ENCODE results near the gene COX7A2.
A peak's percentile ranks its signal among the peaks of the same experiment; 100 is the strongest.

The COX7A2 gene

DNA sequence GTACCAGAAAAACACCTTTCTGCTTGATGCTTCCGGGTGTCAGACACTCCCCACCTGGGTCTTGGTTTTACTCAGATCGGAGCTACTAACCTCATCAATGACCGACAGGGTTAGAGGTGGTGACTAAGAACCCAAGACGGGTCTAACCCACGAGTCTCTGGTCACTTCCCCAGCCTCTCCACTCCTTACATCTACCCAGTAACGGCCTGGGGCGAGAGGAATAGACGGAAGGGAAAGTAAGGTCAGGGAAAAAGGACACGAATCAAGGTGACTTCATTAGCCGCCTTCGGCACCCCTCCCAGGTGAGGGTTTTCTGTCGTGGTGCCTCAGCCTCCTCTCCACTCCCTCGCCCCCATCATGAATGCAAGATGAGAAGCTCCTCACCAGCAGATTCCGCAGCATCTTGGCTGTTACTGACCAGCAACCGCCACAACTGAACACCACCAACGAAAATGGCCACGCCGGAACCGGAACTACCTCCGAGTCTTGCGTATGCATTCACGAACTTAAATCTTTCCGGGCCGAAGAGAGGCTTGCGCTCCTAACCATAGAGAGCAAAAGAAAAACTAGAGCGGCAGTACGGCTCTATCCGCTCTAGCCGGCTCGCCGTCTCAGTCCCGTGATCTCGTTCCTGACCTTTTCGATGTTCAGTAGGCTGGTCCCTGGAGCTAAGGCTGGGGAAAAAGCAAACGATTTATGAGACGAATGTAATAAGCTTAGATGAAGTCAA, at the start of gene COX7A2:
COX7A2 (minus strand) TSS at position 469 of the 730 bp plus-strand sequence; CDS start at position 402, 67 bp downstream.
- peak; percentile 95 for DNase-seq

DNA sequence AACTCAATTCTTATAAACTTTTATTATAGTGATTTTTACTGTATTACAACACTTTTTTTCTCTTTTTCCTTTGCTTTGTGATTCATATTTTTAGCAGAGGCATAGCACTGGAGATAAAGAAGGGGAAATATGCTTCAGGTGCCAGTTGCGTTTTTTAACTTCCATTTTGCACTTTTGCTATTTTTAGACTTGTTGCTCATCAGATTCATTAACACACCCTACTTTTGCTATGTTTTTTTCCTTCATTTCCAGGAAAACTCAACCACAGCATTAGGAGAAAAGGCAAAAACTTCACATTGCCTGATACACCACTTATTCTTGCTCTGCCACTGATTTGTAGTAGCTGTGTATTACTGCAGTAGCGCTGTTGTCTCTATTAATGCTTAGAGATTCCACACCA, 49.0 kb upstream of the COX7A2 start:
- no peak for DNase-seq

DNA sequence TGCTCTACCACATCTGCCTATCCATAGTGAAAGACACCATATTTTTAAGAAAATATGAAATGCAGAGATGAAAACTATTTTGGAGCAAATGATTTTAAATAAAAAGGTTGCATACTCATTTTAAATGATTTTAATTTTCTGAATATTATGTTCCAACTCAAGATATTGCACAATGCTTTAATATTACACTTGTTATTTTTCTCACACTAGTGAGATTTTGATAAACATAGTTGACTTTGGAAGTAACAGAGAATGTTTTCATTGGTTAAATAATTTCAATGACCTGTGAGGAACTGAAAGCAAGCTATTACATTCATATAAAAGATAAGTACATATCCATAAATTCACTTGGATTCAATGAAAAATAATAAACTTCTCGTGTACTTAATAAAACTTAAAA, 48.1 kb upstream of the COX7A2 start:
- DNase-seq: no peak

GRCh38 chr6:75291331-75291730, 47.7 kb upstream of the COX7A2 start:
- DNase-seq: no peak

DNA sequence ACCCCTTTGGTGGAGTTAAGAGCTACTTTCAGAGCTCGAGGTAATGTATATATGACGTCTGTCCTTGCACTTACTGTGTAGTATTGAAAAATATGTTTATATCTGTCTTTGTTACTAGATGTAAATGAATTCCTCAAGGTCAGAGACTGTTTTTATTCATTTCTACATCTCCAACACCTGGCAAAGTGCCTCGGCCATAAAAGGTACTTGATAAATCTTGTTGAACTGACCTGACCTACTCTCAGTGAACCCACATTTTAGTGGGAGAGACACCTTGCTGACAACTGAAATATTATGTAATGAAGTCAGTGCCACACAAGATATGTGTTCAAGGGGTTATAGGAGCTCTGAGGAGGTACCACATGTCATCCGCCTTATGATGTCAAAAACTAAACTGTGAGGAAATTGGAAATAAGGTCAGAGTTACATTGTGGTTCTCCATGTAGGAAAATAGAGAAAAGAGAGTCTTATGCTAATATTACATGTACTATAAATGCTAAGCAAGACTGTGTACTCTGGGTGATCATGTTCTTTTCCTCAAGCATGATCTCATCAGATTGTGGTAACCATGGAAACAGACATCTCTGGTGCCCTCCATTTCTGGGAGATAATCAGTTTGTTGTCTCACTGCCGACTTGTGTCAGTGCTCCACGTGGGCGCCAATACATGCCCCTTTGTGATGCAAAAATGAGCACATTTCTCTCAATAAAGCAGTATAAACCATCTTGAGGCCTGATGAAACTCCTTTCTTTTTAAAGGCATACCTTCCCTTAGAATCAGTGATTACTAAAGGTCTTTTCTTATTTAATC, 46.7 kb upstream of the COX7A2 start:
- no peak for DNase-seq

DNA sequence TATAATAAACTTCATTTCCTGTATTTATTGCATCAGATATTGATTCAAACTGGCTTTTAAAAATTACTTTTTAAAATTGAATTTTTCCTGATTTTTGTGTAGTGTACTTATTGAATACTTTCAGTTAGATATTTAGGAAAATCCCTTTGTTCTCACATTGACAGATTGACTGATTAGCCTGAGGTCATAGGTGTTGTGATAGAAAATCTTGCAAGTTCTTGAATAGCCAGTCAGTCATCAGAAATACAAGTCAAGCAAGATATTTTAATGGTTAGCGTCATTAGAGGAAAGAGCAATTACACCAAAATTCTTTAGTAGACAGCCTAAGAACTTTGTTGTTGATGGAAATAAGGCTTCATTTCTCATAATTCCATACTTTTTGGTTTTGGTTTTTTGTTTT, 44.4 kb upstream of the COX7A2 start:
- no peak for DNase-seq

GRCh38 chr6:75287424-75287823, 43.8 kb upstream of the COX7A2 start:
- no peak for DNase-seq

GRCh38 chr6:75286955-75287354, 43.4 kb upstream of the COX7A2 start:
- no peak for DNase-seq

DNA sequence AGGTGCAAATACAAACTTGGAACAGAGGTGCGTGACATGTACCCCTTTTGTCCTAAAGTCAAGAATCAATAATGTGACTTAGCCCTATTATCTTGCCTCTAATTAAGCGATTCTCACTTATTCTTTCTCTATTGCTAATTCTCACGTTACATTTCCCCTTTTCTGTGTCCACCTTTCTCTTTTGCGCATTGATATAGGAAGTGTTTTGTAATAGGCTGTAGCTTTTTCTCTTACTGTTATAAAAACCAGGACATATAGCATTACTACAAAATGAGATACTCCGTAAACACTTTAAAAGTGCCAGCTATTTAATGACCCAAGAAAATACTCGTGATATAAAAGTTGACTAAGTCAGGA, 41.7 kb upstream of the COX7A2 start:
- DNase-seq: no peak

DNA sequence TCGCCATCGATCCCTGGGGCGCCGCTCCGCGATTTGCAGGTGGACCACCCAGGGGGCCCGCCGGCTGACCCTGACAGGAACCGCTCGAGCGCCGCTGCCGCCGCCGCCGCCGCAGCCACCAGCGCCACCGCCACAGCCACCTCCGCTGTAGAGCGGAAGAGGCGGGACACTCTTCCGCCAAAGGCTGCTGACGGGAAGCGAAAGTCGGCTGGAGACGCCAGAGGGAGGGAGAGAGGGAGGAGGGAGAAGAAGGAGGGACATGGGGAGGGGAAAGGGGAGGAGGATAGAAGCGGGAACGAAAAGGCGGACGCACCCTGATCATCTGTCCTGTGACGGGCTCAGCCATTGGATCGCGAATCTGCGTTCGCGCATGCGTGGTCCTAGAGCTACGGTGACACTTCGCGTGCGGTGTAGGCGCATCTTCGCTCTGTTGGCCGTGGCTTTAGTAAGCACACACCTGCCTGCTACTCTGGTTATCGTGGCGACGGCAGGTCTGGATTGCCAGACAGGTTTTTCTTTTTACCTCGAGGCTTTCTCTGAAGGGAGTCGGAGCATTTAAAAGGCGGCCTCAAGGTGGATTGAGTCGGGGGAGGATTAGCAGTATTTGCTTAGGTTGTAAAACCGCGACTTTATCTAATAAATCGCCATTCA, 41.2 kb upstream of the COX7A2 start, which contains the start of gene TMEM30A:
TMEM30A (minus strand) TSS at position 161 of the 651 bp plus-strand sequence; CDS start at position 7, 154 bp downstream.
- peak; percentile 97 for DNase-seq

- DNase-seq: peak; percentile 6
Observed at GRCh38 chr6:75283907-75284631, 40.5 kb upstream of the COX7A2 start.

DNA sequence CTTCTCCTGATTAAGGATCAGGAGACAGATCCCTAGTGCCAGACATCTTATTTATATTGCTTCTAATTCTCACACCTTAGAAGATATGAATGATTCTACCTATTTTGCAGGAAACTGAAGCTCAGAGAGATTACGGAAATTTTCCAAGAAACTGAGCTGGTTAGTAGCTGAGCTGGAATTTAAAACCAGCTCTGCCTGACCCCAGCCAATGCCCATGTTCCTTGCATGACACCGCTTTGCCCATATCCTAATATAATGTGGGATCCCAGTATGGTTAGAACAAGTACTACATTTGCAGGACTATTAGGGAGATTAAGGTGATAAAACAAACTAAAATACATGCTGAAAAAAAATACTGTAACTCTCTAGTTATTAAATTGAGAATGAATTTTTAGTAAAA, 39.1 kb upstream of the COX7A2 start:
- DNase-seq: no peak

DNA sequence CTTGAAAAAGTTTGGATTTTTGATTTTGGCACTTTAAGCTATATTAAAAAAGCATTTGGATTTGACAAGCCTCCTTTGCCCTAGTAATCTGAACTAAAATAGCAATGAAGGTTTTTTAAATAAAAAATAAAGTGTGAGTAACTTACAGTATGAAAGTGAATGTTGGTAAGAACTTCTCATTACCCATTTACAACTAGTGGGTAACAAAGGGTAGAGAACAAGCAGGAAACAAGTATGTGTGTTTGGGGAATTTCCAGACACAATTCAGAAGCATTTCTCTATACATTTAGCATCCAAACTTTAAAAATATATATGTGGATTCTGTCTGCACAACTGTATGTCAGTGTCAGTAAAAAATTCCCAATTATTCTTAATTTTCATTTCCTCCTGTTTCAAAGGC, 38.1 kb upstream of the COX7A2 start:
- no peak for DNase-seq

GRCh38 chr6:75280131-75280855, 36.7 kb upstream of the COX7A2 start:
- DNase-seq: no peak

DNA sequence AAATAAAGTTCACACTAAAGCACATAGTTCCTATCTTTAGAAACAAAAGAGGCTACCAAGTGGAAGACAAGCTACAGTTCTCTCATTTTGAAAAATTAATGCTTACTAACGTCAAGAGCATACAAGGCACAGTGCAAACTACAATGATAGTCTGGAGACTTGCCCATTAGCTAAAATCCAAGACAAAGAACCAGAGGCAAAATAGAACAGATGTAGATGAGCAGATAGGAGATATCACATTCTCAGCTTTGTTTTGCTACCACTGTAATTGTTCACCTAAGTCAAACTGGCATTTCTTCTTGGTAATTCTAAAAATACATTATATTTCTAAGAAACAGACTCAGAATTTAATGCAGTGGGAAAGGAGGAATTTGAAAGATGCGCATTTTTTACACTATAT, 35.8 kb upstream of the COX7A2 start:
- DNase-seq: no peak

DNA sequence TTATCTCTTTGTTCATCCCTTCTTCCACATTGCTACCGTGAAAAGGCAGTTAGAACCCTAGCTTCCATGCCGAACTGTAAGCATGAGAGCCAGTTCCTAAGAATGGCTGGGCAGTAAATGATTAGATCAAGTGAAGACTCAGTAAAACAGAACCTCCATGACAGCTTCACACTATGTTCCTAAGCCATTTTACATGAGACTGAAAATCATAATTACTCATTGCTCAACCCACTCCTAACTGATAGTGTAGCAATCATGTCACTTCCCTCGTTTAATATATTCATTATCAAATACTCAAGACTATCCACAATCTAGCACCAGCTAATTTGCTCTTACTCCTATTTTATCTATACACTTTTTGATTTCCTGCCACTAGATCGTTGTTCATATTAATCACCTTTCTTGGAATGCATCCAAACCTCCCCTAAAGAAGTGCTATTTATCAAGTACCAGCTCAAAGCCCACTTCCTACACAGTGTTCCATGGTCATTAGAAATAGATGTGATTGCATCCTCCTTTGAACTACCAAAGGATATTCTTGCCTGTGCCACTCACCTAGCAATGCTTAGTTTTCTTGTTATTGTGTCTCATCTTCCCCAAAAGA, 35.0 kb upstream of the COX7A2 start:
- no peak for DNase-seq

DNA sequence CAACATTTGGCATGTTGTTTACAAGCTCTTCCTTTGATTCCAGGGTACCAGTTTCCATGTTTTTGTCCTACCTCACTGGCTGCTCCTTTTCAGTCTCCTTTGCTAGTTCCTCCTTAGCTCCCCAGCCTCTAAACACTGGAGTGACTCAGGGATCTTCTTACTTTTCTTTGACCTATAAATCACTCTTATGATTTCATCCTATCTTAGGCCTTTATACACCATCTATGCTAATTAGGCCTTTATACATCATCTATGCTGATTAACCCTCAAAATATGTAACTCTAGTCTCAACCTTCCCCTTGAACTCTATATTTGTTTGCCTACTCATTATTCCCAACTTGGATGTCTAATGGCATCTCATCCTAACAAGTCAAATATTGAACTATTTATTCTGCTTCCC, 31.5 kb upstream of the COX7A2 start:
- no peak for DNase-seq

DNA sequence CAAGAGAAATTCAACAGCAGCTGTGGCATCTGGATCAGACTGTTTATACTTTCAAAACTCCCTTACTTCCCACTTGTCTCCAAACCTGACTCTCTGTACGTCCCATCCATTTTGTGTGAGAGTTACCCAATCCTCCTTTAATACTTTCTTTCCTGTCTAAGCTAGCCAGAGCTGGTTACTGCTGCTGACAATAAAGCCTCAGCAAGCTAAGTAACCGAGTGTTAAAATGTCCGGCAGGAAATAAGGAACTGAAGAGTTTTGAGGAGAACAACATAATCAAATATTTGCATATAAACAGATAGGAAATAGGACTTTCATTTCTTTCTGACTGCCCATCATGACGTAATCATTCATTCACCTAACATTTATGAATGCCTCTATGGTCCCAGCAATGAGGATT, 29.4 kb upstream of the COX7A2 start:
- no peak for DNase-seq

DNA sequence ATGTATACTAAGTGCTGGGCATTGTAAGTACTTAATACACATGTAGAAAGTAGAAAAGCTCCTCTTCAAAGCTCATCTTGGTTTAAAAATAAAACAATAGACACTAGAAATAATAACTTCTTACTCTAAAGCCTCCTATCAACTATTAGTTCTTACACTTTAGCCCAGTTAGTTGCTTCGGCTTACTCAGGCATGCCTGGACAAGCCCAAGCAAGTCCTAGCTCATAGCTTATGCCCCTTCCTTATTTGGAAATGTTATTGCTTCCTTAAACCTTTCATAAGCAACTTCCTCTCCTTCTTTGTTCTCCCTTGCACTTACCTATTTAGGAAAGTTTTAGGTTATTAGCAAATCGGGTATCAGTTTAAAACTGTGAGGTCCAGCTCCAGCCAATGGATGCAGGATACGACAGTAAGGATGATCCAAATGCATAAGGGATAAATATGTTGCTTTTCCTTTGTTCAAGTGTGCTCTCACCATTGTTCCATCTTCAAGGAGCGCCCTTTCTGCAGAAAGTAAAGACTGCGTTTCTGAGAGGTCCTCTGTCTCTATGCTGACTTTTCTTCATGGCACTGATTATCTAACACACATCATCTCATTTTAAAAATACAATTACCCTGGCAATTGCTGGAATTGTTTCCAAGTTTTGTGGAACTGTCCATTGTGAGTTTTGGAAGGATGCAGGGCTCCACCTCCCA, 28.7 kb upstream of the COX7A2 start:
- no peak for DNase-seq

DNA sequence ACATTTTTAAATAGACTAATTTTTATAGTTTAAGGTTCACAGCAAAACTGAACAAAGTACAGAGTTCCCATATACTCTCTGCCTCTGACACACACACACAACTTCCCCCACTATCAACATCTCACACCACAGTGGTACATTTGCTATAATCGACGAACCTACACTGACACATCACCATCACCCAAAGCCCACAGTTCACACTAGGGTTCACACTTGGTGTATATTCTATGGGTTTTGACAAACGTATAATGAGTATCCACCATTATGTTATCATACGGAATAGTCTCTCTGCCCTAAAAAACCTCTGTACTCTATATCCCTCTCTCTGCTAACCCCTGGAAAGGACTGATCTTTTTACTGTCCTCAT, 25.4 kb upstream of the COX7A2 start:
- DNase-seq: no peak
